Activated CD4-positive, alpha-beta memory T cell treated with anti-CD3 and anti-CD28 coated beads for 36 hours (primary cell): Measurements from ENCODE around the gene C11orf21. TPM values are rescaled to one million over a fixed set of nuclear protein-coding genes. Genes with fewer than 3 reads are reported as not detected.
A peak's percentile ranks its signal among the peaks of the same experiment; 100 is the strongest.

Experiments used
- CTCF ChIA-PET: fragments of 350-600 bp; sonication (Branson Sonifier 250); formaldehyde crosslinking; loops from one replicate; lab custom pipeline; 2021; ENCODE audit warnings: antibody characterized with exemption, inconsistent platforms; lab: Charles Lee
- POLR2A ChIA-PET: fragments of 350-600 bp; sonication (Branson Sonifier 250); formaldehyde crosslinking; loops from one replicate; lab custom pipeline; 2021; ENCODE audit warnings: antibody characterized with exemption; lab: Charles Lee
- DNase-seq: peaks from one replicate; pipeline ENCODE4 v3.0.0-alpha.2; 2020
- H3K27ac Mint-ChIP-seq: one replicate; pipeline ENCODE4 v1.8.0; 2021; ENCODE audit warnings: mixed read lengths
- H3K27me3 Mint-ChIP-seq: one replicate; pipeline ENCODE4 v1.8.0; 2021; ENCODE audit warnings: mixed read lengths
- H3K36me3 Mint-ChIP-seq: one replicate; pipeline ENCODE4 v1.8.0; 2021; ENCODE audit warnings: mixed read lengths
- H3K4me1 Mint-ChIP-seq: one replicate; pipeline ENCODE4 v1.8.0; 2021; ENCODE audit warnings: low read depth, mixed read lengths
- H3K4me3 Mint-ChIP-seq: one replicate; pipeline ENCODE4 v1.8.0; 2021; ENCODE audit warnings: mild to moderate bottlenecking, mixed read lengths
- H3K9me3 Mint-ChIP-seq: one replicate; pipeline ENCODE4 v1.8.0; 2021; ENCODE audit warnings: mixed read lengths
- intact Hi-C: fragments of 100-400 bp; cut with micrococcal nuclease; formaldehyde crosslinking; loops from one replicate; pipeline ENCODE4 v1.15.1; 2023
- total RNA-seq, 2 experiments: library from RNA; stranded (reverse); gene quantifications; one replicate each; pipeline ENCODE4 v1.2.3, GENCODE V29; 2021

C11orf21 gene
- total RNA-seq, 2 experiments from 2014 or later, result 8.2 to 8.8 TPM

- Mint-ChIP-seq H3K4me3 (no peak overlapping the region), H3K4me1 (peaks cover 30% of the 10 kb centered on the region), H3K27me3 (no peaks in the 10 kb centered on the region), H3K36me3 (peaks cover 6% of the 10 kb centered on the region), H3K27ac (no peak overlapping the region), H3K9me3 (no peaks in the 10 kb centered on the region)
- DNase-seq, result peak; percentile 7
- ChIA-PET CTCF (interaction anchor here (0.7 to 3.4 kb wide), 8 partner anchors 22 to 233 kb away, joined by 3 to 13 read pairs (median 3); no protein-coding TSS in a partner anchor), POLR2A (interaction anchor here (1.1 kb wide), 1 partner anchor 11 kb away, joined by 4 read pairs; no protein-coding TSS in a partner anchor)
- intact Hi-C loops, result loop anchor here (1.0 to 10.0 kb wide), 3 partner anchors 31 to 585 kb away; partner anchors contain the start of gene CDKN1C
These were observed 1.9 kb downstream of the C11orf21 start for GRCh38 chr11:2299773-2300172.

DNA sequence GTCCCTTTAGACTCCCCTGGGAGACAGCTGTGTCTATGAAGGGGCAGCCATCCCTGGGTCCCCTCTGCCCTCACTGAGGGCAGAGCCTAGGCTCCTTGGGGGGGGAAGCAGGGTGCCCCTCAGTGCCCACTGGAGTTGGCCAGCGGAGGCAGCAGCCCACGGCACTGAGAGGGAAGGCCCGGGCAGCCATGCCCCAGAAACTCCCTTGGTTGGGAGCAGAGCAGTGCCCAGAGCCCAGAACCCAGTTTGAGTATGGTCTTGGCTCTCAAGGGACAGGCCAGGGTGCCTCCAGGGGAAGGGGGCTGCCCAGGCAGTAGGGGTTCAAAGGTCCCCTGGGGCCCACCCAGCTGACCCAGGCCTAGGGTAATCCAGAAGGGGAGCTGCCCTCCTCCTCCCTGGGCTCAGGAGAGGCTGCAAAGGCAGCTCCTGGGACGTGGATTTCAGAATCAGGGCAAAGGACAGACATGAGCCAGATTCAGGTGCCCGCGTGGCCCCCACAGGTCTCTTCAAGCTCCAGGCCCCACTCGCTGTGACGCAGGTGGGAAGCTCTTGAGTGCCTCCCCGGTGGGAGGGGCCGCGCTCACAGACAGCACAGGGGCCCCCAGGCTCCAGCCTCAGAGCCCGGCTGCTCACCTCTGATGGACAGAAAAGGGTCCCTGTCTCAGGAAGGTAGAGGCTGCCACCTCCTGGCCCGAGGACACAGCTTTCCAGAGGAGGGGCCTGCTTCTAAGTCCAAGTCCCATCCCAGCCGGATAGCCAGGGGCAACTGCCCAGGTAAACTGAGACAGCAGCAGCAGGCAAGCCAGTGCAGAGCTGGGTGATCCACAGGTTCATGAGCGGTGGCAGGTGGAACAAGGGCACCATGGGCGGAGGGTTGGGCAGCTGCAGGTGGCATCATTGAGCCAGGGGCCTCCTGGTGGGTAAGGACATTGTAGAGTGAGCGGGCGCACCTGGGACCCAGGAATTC is 2.6 kb downstream of the C11orf21 start:
- peak; percentile 43 for DNase-seq
- H3K36me3 Mint-ChIP-seq, result peaks cover 6% of the 10 kb centered on the region
- ChIA-PET CTCF (interaction anchor here (0.7 to 3.4 kb wide), 11 partner anchors 21 to 234 kb away, joined by 3 to 13 read pairs (median 3); no protein-coding TSS in a partner anchor), POLR2A (interaction anchor here (1.1 kb wide), 1 partner anchor 10 kb away, joined by 4 read pairs; no protein-coding TSS in a partner anchor)
- H3K27me3 Mint-ChIP-seq, result no peaks in the 10 kb centered on the region
- H3K27ac Mint-ChIP-seq, result no peak overlapping the region
- H3K9me3 Mint-ChIP-seq, result no peaks in the 10 kb centered on the region
- H3K4me3 Mint-ChIP-seq, result no peak overlapping the region
- intact Hi-C loops, result loop anchor here (1.0 kb wide), 1 partner anchor 102 kb away; no protein-coding TSS in a partner anchor
- H3K4me1 Mint-ChIP-seq, result peaks cover 26% of the 10 kb centered on the region

DNA sequence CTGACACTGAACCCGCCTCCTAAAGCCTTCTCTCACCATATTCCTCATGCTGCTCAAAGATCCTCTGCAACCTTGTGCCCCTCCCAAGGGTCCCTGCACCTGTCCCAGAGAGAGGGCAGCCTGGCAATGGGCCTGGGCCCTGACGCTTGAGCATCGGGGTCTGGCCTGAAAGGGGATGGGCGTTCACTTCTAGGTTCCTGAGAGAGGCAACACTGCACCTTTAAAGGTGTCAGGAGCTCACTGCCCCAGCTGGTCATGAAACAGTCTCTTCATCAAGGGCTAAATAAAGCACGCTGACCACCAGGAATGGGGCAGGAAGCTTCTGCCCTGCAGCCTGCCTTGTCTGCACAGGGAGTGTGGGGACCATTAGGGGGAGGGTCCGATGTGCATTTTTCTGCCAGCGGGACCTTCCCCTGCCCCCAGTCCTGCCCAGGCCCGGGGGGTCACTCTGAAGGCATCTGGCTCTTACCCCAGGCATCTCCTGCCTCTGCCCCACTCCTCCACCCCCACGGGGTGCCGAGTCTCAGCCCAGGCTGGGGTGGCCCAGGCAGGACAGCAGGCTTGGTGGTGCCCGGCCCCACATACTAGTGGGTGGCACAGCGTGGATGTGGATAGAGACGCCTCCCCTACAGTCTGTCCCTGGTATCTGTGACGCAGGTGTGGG is 3.5 kb downstream of the C11orf21 start:
- intact Hi-C loops, result no loop called here
- peaks cover 6% of the 10 kb centered on the region for H3K36me3 Mint-ChIP-seq
- ChIA-PET POLR2A (no interaction called here), CTCF (interaction anchor here (0.9 to 3.4 kb wide), 3 partner anchors 97 to 134 kb away, joined by 3 to 13 read pairs (median 3); no protein-coding TSS in a partner anchor)
- H3K4me3 Mint-ChIP-seq, result no peak overlapping the region
- H3K9me3 Mint-ChIP-seq, result no peaks in the 10 kb centered on the region
- peaks cover 21% of the 10 kb centered on the region for H3K4me1 Mint-ChIP-seq
- H3K27me3 Mint-ChIP-seq, result no peaks in the 10 kb centered on the region
- no peak overlapping the region for H3K27ac Mint-ChIP-seq
- peak; percentile 7 for DNase-seq

DNA sequence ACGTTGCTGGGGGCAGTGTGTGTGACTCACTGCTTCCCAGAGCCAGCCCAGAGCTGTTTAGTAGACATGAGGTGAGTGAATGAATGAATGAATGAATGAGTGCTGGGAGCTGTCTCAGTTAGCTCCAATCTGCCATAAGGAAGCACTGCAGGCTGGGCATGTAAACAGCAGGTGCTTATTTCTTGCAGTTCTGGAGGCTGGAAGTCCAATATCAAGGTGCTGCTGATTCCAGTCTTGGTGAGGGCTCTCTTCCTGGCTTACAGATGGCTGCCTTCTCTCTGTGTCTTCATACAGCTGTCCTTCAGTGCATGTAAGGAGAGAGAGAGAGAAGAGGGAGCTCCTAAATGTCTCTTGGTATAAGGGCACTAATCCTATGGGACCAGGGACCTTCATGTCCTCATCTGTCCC is 4.1 kb downstream of the C11orf21 start:
- Mint-ChIP-seq H3K36me3 (peaks cover 6% of the 10 kb centered on the region), H3K9me3 (no peaks in the 10 kb centered on the region), H3K4me3 (no peak overlapping the region), H3K27me3 (peaks cover under 1% of the 10 kb centered on the region), H3K27ac (peak overlapping the region; percentile 11), H3K4me1 (peaks cover 15% of the 10 kb centered on the region)
- peak; percentile 2 for DNase-seq
- POLR2A ChIA-PET, result no interaction called here
- intact Hi-C loops, result no loop called here
- CTCF ChIA-PET, result interaction anchor here (1.4 to 3.4 kb wide), 3 partner anchors 96 to 103 kb away, joined by 3 to 13 read pairs (median 4); no protein-coding TSS in a partner anchor

DNA sequence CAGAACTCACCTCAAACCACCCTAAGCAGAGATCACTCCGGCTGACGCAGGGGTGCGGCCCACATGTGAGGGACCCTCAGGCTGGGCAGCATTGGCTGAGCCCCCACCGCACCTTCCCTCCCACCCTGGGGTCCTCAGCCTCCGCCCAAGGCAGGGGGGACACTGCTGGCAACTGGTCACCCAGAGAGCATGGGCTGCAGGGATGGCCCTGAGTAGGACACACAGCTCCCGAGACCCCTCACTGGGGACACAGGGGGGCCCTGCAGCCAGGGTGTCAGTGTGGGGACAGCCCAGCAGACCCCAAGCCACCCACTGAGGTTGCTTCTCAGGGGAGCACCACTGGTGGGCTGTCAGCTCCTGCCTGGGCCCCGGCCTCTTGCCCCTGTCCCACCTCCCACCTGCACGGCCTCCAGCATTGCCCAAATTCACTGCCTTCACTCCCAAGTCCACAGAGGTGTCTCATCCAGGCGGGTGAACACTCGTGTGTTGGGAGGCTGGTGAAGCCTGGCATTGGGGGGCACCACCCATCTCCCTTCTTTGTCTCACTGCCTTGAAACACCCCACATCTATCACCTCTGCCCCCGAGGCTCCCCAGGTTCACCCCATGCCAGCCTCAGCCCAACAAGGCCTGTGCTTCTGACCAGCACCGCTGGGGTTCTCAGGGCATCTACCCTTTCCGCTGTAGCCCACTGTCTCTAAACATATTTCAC is 4.7 kb downstream of the C11orf21 start:
- Mint-ChIP-seq H3K27ac (peak overlapping the region; percentile 11), H3K27me3 (peaks cover 2% of the 10 kb centered on the region), H3K9me3 (no peaks in the 10 kb centered on the region), H3K4me3 (no peak overlapping the region), H3K36me3 (peaks cover 6% of the 10 kb centered on the region), H3K4me1 (peaks cover 14% of the 10 kb centered on the region)
- ChIA-PET CTCF (interaction anchor here (0.8 to 3.4 kb wide), 4 partner anchors 8 to 122 kb away, joined by 3 to 13 read pairs (median 4); no protein-coding TSS in a partner anchor), POLR2A (no interaction called here)
- intact Hi-C loops, result no loop called here
- peak; percentile 6 for DNase-seq

- Mint-ChIP-seq H3K27ac (no peak overlapping the region), H3K4me1 (peaks cover 14% of the 10 kb centered on the region), H3K27me3 (peaks cover 2% of the 10 kb centered on the region), H3K36me3 (peaks cover 3% of the 10 kb centered on the region), H3K4me3 (no peak overlapping the region), H3K9me3 (no peaks in the 10 kb centered on the region)
- POLR2A ChIA-PET, result no interaction called here
- intact Hi-C loops, result no loop called here
- peak; percentile 7 for DNase-seq
- CTCF ChIA-PET, result interaction anchor here (0.8 to 1.6 kb wide), 3 partner anchors 9 to 122 kb away, joined by 3 to 4 read pairs (median 3); no protein-coding TSS in a partner anchor
These were observed 5.5 kb downstream of the C11orf21 start for GRCh38 chr11:2295971-2296912.

- H3K4me3 Mint-ChIP-seq, result no peak overlapping the region
- ChIA-PET POLR2A (no interaction called here), CTCF (interaction anchor here (0.8 to 1.7 kb wide), 2 partner anchors 10 to 99 kb away, joined by 3 to 8 read pairs; no protein-coding TSS in a partner anchor)
- no peaks in the 10 kb centered on the region for H3K9me3 Mint-ChIP-seq
- intact Hi-C loops, result no loop called here
- DNase-seq, result peak; percentile 2
- H3K27me3 Mint-ChIP-seq, result peaks cover 2% of the 10 kb centered on the region
- peaks cover 7% of the 10 kb centered on the region for H3K4me1 Mint-ChIP-seq
- no peak overlapping the region for H3K27ac Mint-ChIP-seq
- H3K36me3 Mint-ChIP-seq, result peaks cover 3% of the 10 kb centered on the region
These were observed 6.8 kb downstream of the C11orf21 start for GRCh38 chr11:2294926-2295290.

GRCh38 chr11:2293984-2294925 is 7.5 kb downstream of the C11orf21 start:
- H3K27ac Mint-ChIP-seq, result no peak overlapping the region
- CTCF ChIA-PET, result interaction anchor here (0.8 to 1.7 kb wide), 2 partner anchors 11 to 98 kb away, joined by 3 to 8 read pairs; no protein-coding TSS in a partner anchor
- peak; percentile 10 for DNase-seq
- peaks cover 2% of the 10 kb centered on the region for H3K27me3 Mint-ChIP-seq
- H3K9me3 Mint-ChIP-seq, result no peaks in the 10 kb centered on the region
- no peak overlapping the region for H3K4me3 Mint-ChIP-seq
- POLR2A ChIA-PET, result no interaction called here
- intact Hi-C loops, result no loop called here
- H3K4me1 Mint-ChIP-seq, result peaks cover 2% of the 10 kb centered on the region
- H3K36me3 Mint-ChIP-seq, result peaks cover 3% of the 10 kb centered on the region

GRCh38 chr11:2293531-2293971 is 8.2 kb downstream of the C11orf21 start:
- intact Hi-C loops, result no loop called here
- H3K4me3 Mint-ChIP-seq, result no peak overlapping the region

More at GRCh38 chr11:2293531-2293971, 8.2 kb downstream of the C11orf21 start:
- Mint-ChIP-seq H3K27ac (no peak overlapping the region), H3K36me3 (peaks cover 3% of the 10 kb centered on the region), H3K4me1 (peaks cover 2% of the 10 kb centered on the region), H3K9me3 (no peaks in the 10 kb centered on the region), H3K27me3 (peaks cover 2% of the 10 kb centered on the region)
- DNase-seq, result no peak
- ChIA-PET CTCF (interaction anchor here (1.7 kb wide), 1 partner anchor 12 kb away, joined by 8 read pairs; no protein-coding TSS in a partner anchor), POLR2A (no interaction called here)
